HepG2 (cell line): ENCODE measurements around the gene TFF1.

Source experiments
- IRF2 ChIP-seq: IDR thresholded peaks from 2 replicates; pipeline ENCODE4 v1.6.1; 2018; ENCODE audit warnings: missing genetic modification reagents, missing compliant biosample characterization
- MBD4 ChIP-seq: IDR thresholded peaks from 2 replicates; pipeline ENCODE4 v1.6.1; 2012; ENCODE audit warnings: low read length, inconsistent platforms, borderline replicate concordance
- RFX3 ChIP-seq: IDR thresholded peaks from 2 replicates; pipeline ENCODE4 v1.6.1; 2016; ENCODE audit warnings: missing biosample characterization, missing genetic modification reagents
- SP2 ChIP-seq: sonication (generic); formaldehyde crosslinking; IDR thresholded peaks from 2 replicates; pipeline ENCODE4 v1.5.1; 2020; ENCODE audit warnings: mild to moderate bottlenecking, missing genetic modification reagents
- TBP ChIP-seq: sonication (generic); formaldehyde crosslinking; IDR thresholded peaks from 2 replicates; pipeline ENCODE4 v1.5.0; 2020; ENCODE audit warnings: missing genetic modification reagents
- U2AF2 ChIP-seq: fragments of 200-400 bp; formaldehyde crosslinking; IDR thresholded peaks from 2 replicates; pipeline ENCODE4 v1.6.1; 2017; ENCODE audit warnings: low read depth, mild to moderate bottlenecking, low read length
- ZNF292 ChIP-seq: sonication (generic); formaldehyde crosslinking; IDR thresholded peaks from 2 replicates; pipeline ENCODE4 v1.8.1; 2022; ENCODE audit warnings: mild to moderate bottlenecking, low read depth, missing genetic modification reagents, borderline replicate concordance

DNA sequence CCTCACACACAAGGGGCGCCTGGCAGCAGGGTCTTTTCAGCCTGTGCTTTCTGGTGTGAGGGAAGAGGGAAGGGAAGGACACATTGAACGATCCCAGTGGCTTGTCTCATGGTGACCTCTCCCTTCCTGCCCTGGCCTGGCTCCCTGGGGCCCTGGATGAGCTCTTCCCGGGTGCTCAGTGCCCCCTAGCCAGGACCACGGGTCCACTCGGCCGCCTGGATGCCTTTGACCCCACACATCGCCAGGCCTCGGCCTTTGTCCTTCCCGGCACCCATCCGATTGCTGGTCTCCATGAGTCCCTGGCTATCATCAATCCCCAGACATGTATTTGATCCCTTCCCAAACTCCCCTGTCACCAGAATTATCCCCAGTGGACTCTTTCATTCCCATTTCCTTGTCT is 45.1 kb downstream of the TFF1 start:
- TF ChIP-seq U2AF2 (no peak), TBP (no peak), IRF2 (CRISPR knock-in tag) (no peak), MBD4 (no peak), SP2 (CRISPR knock-in tag) (no peak), ZNF292 (no peak), RFX3 (no peak)
